ENCODE data around the gene TREM1.

Gene TREM1

DNA sequence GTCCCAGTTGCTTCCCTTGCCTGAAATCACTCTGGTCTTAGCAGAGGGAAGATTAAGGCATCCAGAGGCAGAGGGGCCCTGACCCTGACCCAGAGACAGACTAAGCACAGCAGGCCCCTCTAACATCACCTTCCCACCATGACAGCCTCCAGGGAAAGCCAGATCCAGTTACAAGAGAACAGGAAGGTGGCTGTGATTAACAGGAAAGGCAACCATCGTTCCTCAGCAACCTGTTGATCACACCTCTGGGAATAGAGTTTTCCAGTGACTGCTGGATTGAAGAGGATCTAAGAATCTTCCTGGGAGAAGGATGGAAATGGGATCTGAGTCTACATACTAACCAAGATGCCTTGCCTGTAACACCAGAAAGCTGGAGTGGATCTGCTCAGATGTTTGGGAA is 5.2 kb upstream of the TREM1 start:
- Histone ChIP-seq H3K9me3 (ENCODE audit: control insufficient read depth, insufficient read depth, low read depth, low read length) (peaks cover 7% of the 10 kb centered on the region), H3K27me3 (ENCODE audit: control insufficient read depth, insufficient read depth, low read length) (peaks cover 3% of the 10 kb centered on the region; the same call in 1 of the 2 replicates), H3K4me3 (ENCODE audit: low read depth, low read length) (no peak overlapping the region), H3K4me1 (ENCODE audit: control insufficient read depth, insufficient read depth, low read length) (peaks cover 13% of the 10 kb centered on the region), H3K36me3 (ENCODE audit: control insufficient read depth, insufficient read depth, low read length) (no peaks in the 10 kb centered on the region), H3K27ac (ENCODE audit: low read depth, low read length) (no peak overlapping the region), H3K9ac (ENCODE audit: low read length) (no peak overlapping the region)

DNA sequence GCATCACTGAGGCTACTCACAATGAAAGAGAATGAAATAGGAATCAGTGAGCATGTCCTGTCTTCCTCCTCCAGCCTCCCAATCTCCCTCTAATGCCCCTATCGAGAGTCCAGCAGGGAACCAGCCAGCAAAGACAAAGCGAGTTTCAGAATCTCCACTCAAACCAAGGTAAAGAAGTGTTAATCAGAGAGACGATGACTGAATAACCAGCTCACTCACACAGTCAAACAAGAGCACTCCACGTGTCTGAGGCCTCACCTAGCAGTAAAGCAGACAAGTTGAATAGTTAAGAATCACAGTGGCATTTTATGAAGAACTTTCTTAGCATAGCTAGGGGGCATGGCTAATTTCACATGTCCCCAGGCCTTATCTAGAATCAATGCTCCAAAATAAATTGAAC is 3.3 kb upstream of the TREM1 start:
- Histone ChIP-seq H3K27me3 (ENCODE audit: control insufficient read depth, insufficient read depth, low read length) (peaks cover 6% of the 10 kb centered on the region; the same call in 1 of the 2 replicates), H3K4me1 (ENCODE audit: control insufficient read depth, insufficient read depth, low read length) (peaks cover 13% of the 10 kb centered on the region), H3K36me3 (ENCODE audit: control insufficient read depth, insufficient read depth, low read length) (no peaks in the 10 kb centered on the region), H3K9ac (ENCODE audit: low read length) (no peak overlapping the region), H3K4me3 (ENCODE audit: low read depth, low read length) (no peak overlapping the region), H3K27ac (ENCODE audit: low read depth, low read length) (no peak overlapping the region), H3K9me3 (ENCODE audit: control insufficient read depth, insufficient read depth, low read depth, low read length) (no peaks in the 10 kb centered on the region)

DNA sequence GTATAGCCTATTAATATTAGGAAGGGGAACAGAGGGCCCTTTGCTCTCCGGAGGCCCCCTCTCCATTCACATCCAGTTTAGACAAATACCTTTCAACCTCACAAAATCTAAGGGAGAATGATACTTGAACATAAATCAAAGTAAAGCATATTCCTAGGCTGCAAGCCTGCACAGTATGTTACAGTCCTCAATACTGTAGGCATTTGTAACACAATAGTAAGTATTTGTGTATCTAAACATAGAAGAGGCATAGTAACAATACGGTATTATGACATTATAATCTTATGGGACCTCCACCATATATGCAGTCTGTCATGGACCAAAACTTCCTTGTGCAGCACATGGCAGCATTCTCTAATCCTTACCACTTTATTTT is 2.3 kb upstream of the TREM1 start:
- no peak overlapping the region for H3K4me3 ChIP-seq (ENCODE audit: low read depth, low read length)
- peaks cover 13% of the 10 kb centered on the region for H3K4me1 ChIP-seq (ENCODE audit: control insufficient read depth, insufficient read depth, low read length)
- H3K36me3 ChIP-seq (ENCODE audit: control insufficient read depth, insufficient read depth, low read length) = no peaks in the 10 kb centered on the region
- H3K9me3 ChIP-seq (ENCODE audit: control insufficient read depth, insufficient read depth, low read depth, low read length) = no peaks in the 10 kb centered on the region
- H3K27ac ChIP-seq (ENCODE audit: low read depth, low read length) = no peak overlapping the region
- peaks cover 6% of the 10 kb centered on the region; the same call in 1 of the 2 replicates for H3K27me3 ChIP-seq (ENCODE audit: control insufficient read depth, insufficient read depth, low read length)
- H3K9ac ChIP-seq (ENCODE audit: low read length) = no peak overlapping the region

DNA sequence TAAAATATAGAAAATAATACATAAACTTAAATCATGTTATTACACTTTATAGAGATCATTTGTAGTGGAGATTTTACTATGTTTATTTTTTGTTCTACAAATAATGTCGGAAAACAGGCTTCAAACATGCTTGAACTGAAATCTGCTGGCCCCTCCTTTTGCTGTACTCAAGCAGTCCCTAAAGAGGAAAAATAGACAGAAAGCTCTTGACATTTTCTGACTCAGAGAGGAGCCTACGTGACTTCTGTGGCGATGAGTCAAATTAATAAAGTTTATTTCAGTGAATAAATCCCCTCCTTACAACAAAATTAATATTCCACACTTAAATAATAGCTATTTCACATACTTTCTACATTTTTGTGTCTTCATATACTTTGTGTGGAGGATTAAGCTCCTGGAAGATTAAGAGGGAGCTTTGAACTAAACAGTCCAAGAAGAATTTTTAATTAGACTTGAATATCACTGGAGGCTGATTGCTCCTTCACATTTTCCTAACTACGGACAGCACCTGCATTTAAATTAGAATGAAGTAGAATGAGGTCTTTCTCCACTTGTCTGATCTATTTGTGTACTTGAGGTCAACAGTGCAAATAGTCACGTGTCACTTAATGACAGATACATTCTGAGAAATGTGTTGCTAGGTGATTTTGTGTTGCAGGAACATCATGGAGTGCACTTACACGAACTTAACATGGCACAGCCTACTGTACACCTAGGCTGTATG is 1.7 kb upstream of the TREM1 start:
- Histone ChIP-seq H3K9ac (ENCODE audit: low read length) (no peak overlapping the region), H3K4me3 (ENCODE audit: low read depth, low read length) (no peak overlapping the region), H3K27me3 (ENCODE audit: control insufficient read depth, insufficient read depth, low read length) (peaks cover 6% of the 10 kb centered on the region; the same call in 1 of the 2 replicates), H3K36me3 (ENCODE audit: control insufficient read depth, insufficient read depth, low read length) (no peaks in the 10 kb centered on the region), H3K27ac (ENCODE audit: low read depth, low read length) (no peak overlapping the region), H3K9me3 (ENCODE audit: control insufficient read depth, insufficient read depth, low read depth, low read length) (no peaks in the 10 kb centered on the region), H3K4me1 (ENCODE audit: control insufficient read depth, insufficient read depth, low read length) (peaks cover 13% of the 10 kb centered on the region)

DNA sequence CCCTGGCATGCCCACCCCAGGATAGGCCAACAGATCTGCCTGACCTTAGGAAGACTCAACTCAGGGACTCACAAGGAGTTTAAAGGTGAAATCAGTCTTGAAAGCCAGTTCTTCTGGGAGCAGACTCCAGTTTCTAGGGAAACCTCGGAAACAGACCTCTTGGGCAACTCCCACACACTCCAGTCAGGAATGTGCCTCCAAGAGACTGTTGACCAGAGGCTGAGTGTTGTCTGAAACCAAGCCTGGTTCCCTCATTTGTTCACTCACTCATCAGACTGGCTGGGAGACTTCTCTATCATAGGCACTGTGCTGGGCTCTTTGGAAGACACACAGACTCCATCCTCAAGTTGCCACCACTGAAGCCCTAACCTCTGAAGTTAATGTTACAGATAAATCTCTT is 1.8 kb downstream of the TREM1 start:
- no peak overlapping the region for H3K27ac ChIP-seq (ENCODE audit: low read depth, low read length)
- H3K9me3 ChIP-seq (ENCODE audit: control insufficient read depth, insufficient read depth, low read depth, low read length) = no peaks in the 10 kb centered on the region
- no peak overlapping the region for H3K4me3 ChIP-seq (ENCODE audit: low read depth, low read length)
- peaks cover 3% of the 10 kb centered on the region for H3K4me1 ChIP-seq (ENCODE audit: control insufficient read depth, insufficient read depth, low read length)
- no peak overlapping the region for H3K9ac ChIP-seq (ENCODE audit: low read length)
- peaks cover 3% of the 10 kb centered on the region; the same call in 1 of the 2 replicates for H3K27me3 ChIP-seq (ENCODE audit: control insufficient read depth, insufficient read depth, low read length)
- no peaks in the 10 kb centered on the region for H3K36me3 ChIP-seq (ENCODE audit: control insufficient read depth, insufficient read depth, low read length)

DNA sequence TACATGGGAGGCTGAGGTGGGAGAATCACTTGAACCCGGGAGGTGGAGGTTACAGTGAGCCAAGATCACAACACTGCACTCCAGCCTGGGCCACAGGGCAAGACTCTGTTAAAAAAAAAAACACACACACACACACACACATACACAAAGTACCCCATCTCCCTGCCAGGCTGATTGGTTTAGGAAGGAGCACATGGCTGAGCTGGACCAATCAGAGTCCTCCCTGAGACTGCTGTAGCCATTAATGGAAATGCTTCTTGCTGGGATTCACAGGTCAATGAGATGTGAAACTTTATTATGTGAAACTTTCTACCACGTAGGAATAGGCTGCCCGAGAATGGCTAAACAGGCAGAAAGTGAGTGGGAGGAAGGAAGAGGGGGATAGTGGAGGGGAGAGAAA is 2.9 kb downstream of the TREM1 start:
- H3K27ac ChIP-seq (ENCODE audit: low read depth, low read length) = no peak overlapping the region
- no peak overlapping the region for H3K9ac ChIP-seq (ENCODE audit: low read length)
- no peaks in the 10 kb centered on the region for H3K9me3 ChIP-seq (ENCODE audit: control insufficient read depth, insufficient read depth, low read depth, low read length)
- no peak overlapping the region for H3K4me3 ChIP-seq (ENCODE audit: low read depth, low read length)
- H3K27me3 ChIP-seq (ENCODE audit: control insufficient read depth, insufficient read depth, low read length) = peaks cover 3% of the 10 kb centered on the region; the same call in 1 of the 2 replicates
- H3K4me1 ChIP-seq (ENCODE audit: control insufficient read depth, insufficient read depth, low read length) = peaks cover 3% of the 10 kb centered on the region; the same call in 1 of the 2 replicates
- H3K36me3 ChIP-seq (ENCODE audit: control insufficient read depth, insufficient read depth, low read length) = no peaks in the 10 kb centered on the region

DNA sequence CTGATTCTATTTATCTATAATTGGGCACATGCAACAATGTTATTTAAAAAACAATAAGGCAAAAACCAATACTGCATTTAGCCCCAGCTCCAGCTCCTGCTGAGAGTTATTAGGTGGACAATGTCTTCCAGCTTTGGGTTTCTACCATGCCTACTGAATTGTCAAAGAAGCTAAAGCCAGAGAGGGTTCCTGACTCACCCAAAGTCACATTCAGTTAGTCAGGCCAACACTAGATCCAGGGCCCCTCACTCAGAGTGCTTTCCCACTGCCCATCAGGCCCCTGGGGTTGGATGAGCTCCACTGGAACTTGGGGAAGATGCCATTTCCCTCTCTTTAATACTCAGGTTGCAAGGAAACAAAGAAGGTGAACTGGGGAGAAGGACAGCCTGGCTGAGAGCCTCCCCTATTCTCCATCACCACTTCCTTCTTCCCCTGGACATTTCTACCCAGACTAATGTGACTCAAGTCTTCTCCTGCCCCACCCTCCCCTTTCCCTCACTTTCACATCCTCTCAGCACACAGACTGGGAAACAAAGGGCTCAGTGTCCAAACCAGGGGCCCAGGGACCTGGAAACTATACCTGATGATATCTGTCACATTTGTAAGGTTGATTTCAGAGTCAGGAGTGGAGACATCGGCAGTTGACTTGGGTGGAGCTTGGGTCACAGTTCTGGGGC is 6.0 kb downstream of the TREM1 start:
- no peaks in the 10 kb centered on the region for H3K36me3 ChIP-seq (ENCODE audit: control insufficient read depth, insufficient read depth, low read length)
- H3K9ac ChIP-seq (ENCODE audit: low read length) = no peak overlapping the region
- H3K4me1 ChIP-seq (ENCODE audit: control insufficient read depth, insufficient read depth, low read length) = 0 out of 2 replicates have a peak, but pooled peaks cover 3% of the 10 kb centered on the region
- peaks cover 2% of the 10 kb centered on the region; the same call in 1 of the 2 replicates for H3K27me3 ChIP-seq (ENCODE audit: control insufficient read depth, insufficient read depth, low read length)
- no peaks in the 10 kb centered on the region; the same call in 1 of the 2 replicates for H3K9me3 ChIP-seq (ENCODE audit: control insufficient read depth, insufficient read depth, low read depth, low read length)
- no peak overlapping the region for H3K4me3 ChIP-seq (ENCODE audit: low read depth, low read length)
- no peak overlapping the region for H3K27ac ChIP-seq (ENCODE audit: low read depth, low read length)

DNA sequence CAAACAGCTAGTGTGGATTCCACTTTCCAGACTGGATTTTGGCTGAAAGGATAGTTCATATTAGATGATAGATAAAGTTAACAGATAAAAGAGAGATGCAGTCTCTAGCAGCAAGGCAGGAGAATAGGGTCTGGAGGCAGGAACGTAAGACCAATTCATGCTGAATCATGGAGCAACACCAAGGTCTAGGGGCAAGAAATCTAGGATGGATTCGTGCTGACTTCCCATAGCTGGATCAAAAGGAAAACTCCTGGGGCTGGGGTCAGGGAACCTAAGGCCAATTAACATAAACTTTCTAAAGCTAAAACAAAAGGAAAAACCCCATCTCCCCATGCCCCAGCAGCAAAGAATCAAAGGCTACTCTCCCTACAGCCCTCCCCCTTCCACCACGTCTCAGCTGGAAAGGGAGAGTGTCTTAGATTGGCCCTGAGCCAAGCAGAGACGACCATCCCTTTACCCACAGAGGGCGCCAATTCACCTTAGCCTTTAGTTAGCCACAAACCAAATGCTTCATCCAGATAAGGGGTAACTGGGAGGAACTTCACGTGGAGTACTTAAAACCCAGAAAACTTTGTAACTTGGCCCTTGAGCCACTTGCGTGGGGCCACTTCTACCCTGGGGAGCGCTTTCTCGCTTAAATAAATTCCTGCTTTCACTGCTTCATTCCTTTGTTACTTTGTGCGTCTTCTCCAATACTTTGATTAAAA is 7.6 kb downstream of the TREM1 start:
- Histone ChIP-seq H3K4me3 (ENCODE audit: low read depth, low read length) (no peak overlapping the region), H3K27me3 (ENCODE audit: control insufficient read depth, insufficient read depth, low read length) (no peaks in the 10 kb centered on the region), H3K9me3 (ENCODE audit: control insufficient read depth, insufficient read depth, low read depth, low read length) (no peaks in the 10 kb centered on the region; the same call in 1 of the 2 replicates), H3K36me3 (ENCODE audit: control insufficient read depth, insufficient read depth, low read length) (no peaks in the 10 kb centered on the region), H3K27ac (ENCODE audit: low read depth, low read length) (no peak overlapping the region), H3K9ac (ENCODE audit: low read length) (no peak overlapping the region), H3K4me1 (ENCODE audit: control insufficient read depth, insufficient read depth, low read length) (0 out of 2 replicates have a peak, but pooled peaks cover 3% of the 10 kb centered on the region)

DNA sequence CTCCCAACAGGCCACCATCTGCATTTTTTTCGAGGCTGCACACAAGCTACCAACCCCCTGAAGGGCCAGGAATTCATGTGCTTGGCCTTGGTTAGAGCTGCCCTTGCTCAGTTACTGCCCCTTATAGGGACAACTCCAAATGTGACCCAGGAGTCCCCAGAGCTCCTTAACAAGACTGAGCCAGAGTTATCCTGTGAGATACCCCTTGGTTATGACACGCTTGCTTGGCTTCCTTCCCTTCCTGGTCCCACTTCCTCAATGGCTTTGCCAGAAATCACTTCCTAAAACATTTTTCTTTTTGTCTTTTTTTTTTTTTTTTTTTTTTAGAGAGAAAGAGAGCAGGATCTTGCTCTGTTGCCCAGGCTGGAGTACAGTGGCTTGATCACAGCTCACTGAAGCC is 8.9 kb downstream of the TREM1 start:
- H3K9ac ChIP-seq (ENCODE audit: low read length) = no peak overlapping the region
- 0 out of 2 replicates have a peak, but pooled peaks cover 3% of the 10 kb centered on the region for H3K4me1 ChIP-seq (ENCODE audit: control insufficient read depth, insufficient read depth, low read length)
- H3K27me3 ChIP-seq (ENCODE audit: control insufficient read depth, insufficient read depth, low read length) = no peaks in the 10 kb centered on the region
- H3K4me3 ChIP-seq (ENCODE audit: low read depth, low read length) = no peak overlapping the region
- no peaks in the 10 kb centered on the region for H3K36me3 ChIP-seq (ENCODE audit: control insufficient read depth, insufficient read depth, low read length)
- H3K9me3 ChIP-seq (ENCODE audit: control insufficient read depth, insufficient read depth, low read depth, low read length) = no peaks in the 10 kb centered on the region; the same call in 1 of the 2 replicates
- no peak overlapping the region for H3K27ac ChIP-seq (ENCODE audit: low read depth, low read length)

DNA sequence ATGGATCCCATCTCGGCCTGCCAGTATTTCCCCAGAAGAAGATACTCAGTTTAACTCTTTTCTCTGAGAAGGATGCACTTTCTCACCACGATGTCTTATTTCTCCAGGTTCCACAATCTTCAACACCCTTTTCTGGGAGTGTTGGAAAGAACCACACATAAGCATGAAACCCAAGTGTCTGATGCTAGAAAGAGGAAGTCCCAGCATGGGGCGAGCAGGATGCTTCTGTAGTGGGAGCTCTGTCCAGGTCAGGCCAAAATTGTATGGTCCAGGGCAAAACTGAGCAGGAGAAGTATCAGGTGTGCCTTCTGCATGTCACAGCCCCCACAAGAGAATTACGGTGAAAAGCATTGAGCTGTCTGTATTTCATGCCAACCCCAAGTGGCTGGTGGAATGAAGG is 11.0 kb downstream of the TREM1 start:
- no peaks in the 10 kb centered on the region; the same call in 1 of the 2 replicates for H3K9me3 ChIP-seq (ENCODE audit: control insufficient read depth, insufficient read depth, low read depth, low read length)
- H3K27ac ChIP-seq (ENCODE audit: low read depth, low read length) = no peak overlapping the region
- 0 out of 2 replicates have a peak, but pooled peaks cover 3% of the 10 kb centered on the region for H3K4me1 ChIP-seq (ENCODE audit: control insufficient read depth, insufficient read depth, low read length)
- H3K4me3 ChIP-seq (ENCODE audit: low read depth, low read length) = no peak overlapping the region
- H3K27me3 ChIP-seq (ENCODE audit: control insufficient read depth, insufficient read depth, low read length) = no peaks in the 10 kb centered on the region
- no peak overlapping the region for H3K9ac ChIP-seq (ENCODE audit: low read length)
- no peaks in the 10 kb centered on the region for H3K36me3 ChIP-seq (ENCODE audit: control insufficient read depth, insufficient read depth, low read length)

Measured in HUES6 (cell line).